CD4-positive, alpha-beta T cell treated with Interleukin-12 subunit alpha and Interleukin-12 subunit beta, for 1 hour (primary cell): ENCODE results near the gene GNG7.
"Not testable (repeated sequence)": the region's sequence is repeated elsewhere in the genome, so short reads cannot be mapped to it uniquely, and the experiment has no call there.

Source experiments
- DNase-seq: peaks from one replicate; pipeline ENCODE4 v3.0.0-alpha.2; 2020

GNG7 gene

DNA sequence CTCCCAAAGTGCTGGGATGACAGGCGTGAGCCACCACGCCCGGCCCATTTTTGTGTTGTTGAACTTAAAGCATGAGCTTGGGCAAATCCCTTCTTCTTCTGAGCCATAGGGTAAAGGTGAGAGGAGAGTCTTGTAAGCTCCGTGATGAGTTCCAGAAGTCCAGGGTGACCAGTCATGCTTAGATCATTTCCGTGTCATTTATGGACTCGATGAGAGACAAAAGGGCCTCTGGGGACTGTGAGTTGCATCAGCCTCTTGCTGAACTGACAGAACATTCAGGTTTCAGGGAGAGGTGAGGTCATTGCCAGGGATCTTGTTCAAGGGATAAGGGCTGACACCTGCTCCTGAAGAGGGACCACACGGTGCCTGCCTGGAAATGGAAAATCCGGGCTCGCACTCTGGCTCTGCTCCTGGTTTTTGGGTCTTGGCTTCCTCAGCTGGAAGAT is 173.0 kb downstream of the GNG7 start:
- no peak for DNase-seq

DNA sequence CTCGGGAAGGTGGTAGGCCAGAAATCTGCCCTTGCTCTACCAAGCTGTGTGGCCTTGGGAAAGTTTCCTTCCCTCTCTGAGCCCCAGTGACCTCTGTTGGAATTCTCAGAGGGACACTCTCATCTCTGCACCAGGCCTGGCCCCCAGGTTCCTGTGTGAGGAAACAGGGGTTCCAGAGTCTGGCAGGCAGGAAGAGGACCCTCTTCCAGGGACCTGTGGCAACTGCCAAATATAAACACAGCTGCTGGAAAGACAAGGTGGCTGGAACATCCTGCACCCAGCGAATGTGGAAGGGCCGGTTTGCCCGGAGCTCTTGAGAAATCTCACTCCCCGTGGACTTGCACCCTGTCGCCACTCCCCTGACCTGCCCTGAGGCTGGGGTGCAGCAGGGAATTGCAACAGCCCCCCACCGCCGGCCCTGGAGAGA is 173.8 kb downstream of the GNG7 start:
- DNase-seq: no peak

DNA sequence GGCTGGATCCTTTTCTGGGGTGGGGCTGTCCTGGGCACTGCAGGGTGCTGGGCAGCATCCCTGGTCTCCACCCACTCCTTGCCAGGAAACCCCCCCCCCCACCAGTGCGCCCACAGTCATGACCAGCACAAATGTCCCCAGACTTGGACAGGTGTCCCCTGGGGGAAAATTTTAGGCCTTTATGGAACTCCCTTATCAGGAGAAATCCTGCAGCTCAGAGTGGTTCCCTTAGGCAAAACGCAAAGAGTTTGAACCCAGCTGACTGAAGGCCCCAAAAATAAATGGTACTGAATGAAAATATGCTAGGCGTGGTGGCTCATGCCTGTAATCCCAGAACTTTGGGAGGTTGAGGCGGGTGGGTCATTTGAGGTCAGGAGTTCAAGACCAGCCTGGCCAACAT is 174.8 kb downstream of the GNG7 start:
- DNase-seq: no peak

DNA sequence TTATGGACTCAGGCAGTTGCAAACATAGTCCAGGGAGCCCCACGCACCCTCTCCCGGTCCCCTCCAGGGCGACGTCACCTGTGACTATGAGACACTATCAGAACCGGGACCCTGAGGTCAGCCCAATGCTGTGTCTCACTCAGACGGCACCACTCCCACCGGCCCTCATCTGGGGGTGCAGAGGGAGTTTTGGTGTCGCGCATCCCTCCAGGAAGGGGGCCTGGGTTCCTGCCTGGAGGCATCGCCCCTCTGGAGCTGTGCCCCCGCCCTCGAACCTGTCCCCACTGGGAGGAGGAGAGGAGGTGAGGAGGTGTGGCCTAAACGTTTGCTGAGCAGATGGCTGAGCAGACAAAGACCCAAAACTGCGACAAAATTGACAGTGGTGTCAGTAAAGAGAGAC is 175.3 kb downstream of the GNG7 start:
- DNase-seq: no peak

DNA sequence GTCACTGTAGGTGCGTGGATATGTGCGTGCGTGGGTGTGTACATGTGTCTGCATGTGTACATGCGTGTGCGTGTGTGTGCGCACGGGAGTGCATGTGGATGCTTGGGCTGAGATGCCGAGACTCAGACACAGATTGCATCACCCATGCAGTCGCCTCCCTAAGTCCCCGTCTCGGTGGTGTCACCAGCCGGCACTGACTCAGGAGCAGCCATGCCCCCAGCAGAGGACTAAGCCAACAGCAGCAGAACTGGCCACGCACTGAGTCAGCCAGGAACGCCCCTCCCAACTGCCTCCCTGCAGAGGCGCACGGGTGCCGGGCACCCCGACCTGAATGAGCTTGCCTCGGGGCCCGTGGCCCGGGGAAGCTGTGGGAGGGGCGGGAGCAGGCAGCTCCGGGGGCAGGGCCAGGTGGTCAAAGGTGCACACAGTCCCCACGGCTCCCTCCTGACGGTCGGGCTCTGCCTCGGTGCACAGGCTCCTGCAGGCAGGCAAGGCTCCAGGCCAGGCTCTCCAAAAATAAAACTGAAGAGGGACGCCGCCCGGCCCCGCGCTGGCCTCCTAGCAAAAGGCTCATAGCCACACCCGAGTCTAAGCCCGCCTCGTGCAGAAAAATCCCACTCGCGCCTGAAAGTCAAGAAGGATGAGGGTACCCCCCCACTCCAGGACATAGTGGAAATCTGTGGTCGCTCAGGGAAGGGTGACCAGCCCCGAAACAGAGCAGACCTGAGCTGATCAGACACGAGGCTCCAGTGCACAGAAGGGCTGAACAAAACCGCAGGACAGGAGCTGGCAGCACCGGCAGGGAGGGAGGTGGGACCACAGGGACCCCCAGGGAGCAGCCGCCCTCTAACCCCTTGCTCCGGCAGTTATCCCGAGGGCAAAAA is 177.4 kb downstream of the GNG7 start:
- DNase-seq: no peak

DNA sequence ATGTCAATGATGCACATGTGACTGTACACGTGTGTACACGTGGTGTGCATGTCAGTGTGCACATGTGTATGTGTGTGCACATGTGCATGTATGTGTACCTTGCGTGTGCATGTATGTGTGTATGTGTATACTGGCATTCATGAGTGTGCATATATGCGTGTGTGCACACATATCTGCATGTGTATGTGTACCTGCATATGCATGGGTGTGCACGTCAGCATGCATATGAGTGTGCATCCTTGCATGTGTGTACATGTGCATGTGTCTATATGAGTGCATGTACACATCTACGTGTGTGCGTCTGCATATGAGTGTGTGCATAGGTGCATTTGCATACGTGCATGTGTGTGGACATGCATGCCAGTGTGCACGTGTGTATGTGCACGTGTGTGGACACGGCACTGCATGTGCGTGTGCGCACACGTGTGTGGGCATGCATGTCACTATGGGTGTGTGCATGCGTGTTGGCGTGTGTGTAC is 178.1 kb downstream of the GNG7 start:
- DNase-seq: no peak

DNA sequence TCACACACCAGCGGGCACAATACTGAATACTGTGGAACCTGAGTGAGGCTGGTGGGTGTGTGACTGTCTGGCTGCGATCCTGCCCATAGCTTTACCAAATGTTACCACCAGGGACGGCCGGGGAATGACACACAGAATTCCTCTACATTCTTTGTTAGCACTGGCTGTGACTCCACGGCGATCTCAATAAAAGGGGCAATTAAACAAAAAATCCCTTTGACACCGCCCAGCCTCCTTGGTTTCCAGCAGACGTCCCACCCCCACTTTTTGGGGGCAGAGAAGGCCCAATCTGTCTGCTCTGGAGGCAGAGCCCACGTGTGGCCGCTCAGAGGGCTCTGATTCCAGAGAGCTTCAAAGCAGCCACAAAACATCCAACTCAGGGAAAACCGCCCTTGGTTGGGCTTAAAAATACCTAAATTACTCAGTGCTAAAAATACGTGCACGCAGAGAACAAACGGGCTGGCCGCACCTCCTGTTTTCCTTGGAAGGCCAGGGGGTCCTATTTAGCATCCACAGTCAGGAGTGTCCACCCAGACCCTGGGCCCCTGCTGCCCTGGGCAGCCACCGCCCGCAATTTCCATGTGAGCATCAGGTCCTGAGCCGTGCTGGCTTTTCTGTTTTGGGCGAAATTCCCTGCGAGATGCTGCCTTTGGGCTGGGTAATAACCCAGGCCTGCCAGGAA is 178.7 kb downstream of the GNG7 start:
- DNase-seq: no peak

DNA sequence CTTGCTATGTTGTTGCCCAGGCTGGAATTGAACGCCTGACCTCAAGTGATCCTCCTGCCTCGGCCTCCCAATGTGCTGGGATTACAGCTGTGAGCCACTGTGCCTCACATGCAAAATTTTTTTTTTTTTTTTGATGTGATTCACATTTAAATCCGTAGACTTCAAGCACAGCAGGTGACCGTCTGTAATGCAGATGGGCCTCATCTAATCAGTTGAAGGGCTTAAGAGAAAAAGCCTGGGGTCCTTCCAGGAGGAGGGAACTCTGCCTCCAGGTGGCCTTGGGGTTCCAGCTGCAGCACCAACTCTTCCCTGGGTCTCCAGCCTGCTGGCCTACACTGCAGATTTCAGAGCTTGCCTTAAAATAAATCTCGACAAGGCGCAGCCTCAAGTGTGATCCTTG is 183.0 kb downstream of the GNG7 start:
- no peak for DNase-seq

DNA sequence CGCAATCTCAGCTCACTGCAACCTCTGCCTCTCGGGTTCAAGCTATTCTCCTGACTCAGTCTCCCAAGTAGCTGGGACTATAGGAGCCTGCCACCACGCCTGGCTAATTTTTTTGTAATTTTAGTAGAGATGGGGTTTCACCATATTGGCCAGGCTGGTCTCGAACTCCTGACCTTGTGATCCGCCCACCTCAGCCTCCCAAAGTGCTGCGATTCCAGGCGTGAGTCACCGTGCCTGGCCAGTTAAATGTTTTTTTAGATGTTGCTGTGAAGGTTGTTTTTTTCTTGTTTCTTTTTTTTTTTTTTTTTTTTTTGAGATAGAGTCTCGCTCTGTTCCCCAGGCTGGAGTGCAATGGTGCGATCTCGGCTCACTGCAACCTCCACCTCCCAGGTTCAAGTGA is 183.6 kb downstream of the GNG7 start:
- DNase-seq: not testable (repeated sequence)

DNA sequence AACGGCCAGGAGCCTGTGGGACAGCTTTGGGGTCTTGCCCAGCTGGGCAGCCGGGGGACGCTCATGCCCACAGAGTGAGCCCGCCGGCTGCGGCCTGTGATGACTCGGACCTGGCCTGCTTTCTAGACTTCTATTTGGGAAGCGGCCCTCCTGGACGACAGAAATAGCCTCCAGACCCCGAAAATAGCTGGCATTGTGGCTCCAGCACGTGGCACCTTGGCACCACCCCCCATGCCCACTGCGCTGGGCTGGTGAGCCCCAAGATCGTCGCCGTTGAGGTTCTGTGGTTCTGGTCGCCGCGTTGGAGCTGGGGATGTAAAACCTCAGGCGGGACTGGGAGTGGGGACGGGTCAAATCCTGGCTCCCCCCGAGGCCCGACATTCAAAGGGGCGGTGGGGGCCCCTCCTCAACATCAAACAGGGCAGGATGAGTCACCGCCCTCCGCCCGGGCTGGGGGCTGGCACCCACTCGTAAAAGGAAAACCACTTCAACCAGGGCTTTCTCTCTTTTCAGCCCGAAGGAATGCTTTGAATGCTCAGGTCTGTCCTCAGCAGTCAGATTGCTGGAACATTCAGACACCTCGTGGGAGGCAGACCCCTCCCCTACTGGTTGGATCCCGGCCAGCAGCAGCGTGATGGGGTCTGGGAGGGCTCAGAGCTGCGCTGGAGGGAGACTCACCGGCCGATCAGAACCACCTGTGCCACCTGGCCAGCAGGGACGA is 184.5 kb downstream of the GNG7 start:
- DNase-seq: no peak

DNA sequence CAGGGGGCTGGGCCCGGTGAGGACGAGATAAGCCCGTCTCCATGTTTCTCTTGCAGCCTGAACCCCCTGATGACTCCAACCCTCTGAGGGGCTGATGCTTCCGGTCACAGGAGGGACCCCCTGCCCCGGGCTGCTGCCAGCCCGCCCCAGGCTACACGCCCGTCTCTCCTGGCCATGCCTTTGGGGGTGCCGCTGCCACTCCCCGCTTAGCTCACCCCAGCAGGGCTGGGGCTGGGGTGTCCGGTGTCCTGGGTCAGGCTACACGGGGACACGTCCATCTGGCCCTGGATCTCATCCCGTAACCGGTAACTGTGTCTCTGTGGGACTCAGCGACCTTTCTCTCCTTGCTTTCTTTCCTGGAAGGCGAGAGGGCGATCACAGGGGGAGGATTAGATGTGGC is 185.8 kb downstream of the GNG7 start:
- no peak for DNase-seq

DNA sequence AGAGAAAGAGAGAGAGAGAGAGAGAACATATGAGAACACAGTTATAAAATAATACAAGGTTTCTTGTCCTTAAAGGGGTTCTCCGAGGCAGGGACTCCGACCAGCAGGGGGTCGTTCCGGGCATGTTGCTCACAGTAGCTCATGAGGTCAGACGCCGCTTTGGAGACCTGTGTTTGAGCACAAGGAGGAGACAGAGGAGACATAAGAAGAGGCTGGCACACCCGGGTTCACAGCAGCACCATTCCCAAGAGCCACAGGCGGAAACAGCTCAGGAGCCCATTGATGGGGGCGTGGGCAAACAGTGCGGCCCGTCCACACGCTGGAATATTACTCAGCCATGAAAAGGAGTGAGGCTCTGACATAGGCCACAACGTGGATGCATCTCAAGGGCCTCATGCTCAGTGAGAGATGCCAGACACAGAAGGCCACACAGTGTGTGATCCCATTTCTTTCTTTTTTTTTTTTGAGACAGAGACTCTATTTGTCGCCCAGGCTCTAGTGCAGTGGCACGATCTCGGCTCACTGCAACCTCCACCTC is 187.4 kb downstream of the GNG7 start:
- no peak for DNase-seq

DNA sequence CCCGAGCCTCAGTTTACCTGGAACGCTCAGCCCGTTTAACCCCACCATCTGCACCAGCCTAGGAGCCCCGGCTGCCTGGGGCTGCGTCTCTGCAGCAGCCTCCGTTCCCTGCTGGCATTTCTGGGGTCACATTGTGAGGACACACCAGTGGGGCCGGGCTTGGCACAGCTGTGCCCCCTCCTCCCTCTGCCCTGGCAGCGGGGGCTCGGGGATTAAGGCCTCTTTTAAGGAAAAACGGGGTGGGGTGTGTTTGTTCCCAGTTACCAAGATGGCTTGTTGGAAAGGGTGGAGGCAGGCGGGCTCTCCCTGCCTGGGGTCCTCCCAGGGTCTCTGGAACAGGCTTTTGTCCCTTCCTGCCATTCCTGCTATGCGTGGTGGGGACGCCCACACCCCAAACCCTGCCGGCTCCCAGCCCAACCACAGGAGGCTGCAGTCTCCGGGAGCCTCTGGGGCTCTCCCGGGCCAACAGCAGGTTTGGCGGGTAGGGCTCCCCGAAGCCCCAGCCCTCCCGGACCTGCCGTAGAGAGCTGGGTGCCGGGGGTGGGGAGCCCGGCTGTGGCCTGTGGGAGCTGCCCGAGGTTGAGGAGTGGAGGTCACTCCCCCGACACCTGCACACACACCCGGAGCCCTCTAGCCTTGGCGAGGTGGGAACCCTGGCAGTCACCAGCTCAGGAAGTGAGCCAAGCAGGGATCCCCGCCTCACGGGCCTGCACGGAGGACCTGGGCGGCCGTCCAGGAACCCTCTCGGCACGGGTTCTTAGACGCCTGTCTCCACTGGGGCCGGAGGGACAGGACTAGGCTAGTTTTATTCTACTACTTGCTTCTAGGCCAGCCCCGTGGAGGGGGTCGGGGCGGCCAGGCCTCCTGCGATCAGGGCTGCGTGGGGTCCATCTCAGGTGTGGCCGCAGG is 189.7 kb downstream of the GNG7 start:
- DNase-seq: no peak

DNA sequence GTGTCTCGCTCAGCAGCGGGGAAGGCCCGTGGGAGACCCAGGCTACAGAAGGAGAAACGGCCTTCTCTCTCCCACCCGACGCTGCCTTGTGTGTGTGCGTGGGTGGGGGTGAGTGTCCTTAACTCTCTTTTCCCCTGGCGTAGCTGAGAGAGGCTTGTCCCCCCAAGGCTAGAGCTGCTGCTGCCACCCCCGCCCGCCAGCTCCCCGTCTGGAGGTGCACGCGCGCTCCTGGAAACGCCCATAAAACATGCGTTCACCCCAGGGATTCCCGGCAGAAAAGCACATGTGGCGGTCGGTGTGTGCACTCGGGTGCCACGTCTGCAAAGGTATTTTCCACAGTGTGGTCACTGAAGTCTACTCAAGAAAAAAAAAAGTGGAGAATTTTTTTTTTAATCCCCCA is 190.5 kb downstream of the GNG7 start:
- no peak for DNase-seq

DNA sequence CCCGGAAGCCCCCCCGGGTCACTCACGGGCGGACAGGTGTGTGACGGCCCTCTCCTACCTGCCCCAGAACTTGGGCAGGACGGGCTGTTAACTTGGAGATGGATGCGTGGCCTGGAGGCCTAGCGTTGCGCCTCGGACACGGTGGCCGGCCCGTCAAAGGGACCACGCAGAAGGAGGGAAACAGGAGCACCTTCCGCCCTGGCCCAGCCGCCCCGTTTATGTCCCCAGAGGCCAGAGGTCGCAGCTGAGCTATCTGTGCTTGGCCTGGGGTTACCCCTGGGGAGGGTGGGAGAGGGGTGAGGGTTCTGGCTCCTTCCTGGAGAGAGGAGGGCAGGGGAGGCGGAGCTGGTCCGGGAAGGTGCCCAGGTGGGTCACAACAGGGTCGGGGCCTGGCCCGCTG is 190.9 kb downstream of the GNG7 start:
- DNase-seq: no peak

DNA sequence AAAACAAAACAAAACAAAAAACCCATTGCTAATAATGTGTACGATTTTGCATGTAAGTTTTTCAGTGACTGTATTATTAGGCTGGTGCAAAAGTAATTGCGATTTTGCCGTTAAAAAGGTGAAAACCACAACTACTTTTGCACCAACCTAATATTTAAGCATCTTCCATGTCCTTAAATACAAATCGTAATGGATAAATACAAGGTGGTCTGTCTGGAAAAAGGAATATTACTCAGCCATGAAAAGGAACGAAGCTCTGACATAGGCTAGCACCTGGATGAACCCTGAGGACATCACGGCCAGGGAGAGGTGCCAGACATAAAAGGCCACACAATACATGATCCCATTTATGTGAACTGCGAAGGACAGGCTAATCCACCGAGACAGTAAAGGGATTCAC is 193.4 kb downstream of the GNG7 start:
- DNase-seq: no peak

DNA sequence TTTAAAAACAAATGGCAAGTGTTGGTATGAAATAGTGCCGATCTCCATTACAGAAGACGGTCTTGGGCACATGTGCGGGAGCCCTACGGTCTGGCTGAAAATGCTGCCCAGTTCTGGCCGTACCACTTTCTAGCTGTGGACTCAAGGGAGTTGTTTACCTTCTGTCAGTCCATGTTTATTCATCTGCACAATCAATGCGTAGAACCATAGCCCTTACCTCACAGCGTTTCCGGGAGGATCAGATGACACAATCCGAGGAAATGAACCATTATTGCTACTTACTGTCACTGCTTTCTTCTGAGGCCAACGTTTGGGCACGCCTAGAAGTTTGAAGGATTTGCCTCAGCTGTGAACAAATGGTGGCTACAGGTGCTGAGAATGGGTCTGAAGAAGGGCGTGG is 195.4 kb downstream of the GNG7 start:
- DNase-seq: peak; percentile 53

DNA sequence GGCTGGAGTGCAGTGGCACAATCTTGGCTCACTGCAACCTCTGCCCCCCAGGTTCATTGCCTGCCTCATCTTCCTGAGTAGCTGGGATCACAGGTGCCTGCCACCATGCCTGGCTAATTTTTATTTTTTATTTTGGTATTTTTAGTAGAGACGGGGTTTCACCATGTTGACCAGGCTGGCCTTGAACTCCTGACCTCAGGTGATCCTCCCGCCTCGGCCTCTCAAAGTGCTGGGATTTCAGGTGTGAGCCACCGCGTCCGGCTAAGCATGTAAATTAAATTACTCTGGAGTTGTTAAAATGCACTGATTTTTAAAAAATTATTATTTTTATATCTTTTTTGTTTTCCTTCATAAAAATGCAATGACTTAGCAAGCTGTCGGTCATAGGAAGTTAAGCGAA is 195.8 kb downstream of the GNG7 start:
- not testable (repeated sequence) for DNase-seq

DNA sequence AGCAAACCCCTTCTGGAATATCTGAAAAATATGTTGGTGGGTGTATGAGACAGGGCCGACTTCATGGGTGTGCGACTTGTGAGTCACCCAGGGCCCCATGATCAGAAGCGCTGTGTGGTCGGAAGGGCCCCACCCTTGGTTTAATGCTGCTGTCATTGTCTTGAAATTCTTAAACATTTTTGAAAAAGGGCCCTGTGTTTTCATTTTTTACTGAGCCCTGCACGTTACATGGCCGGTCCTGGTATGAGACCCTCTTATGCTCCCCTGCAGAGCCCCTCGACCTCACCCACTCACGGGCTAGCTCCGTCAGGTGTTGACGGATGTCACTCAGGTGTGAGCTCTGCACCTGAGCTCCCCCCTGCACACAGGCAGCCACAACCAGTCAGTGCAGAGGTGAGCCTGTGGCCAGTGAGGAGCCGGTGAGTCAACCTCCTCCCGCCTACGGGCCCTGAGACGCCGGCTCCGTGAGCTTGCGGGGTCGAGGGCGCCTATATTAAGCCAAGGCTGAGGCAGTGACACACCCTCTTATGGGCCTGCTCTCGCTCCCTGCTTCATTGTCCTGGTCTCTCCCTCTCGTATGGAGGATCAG is 198.9 kb downstream of the GNG7 start:
- DNase-seq: peak; percentile 78

DNA sequence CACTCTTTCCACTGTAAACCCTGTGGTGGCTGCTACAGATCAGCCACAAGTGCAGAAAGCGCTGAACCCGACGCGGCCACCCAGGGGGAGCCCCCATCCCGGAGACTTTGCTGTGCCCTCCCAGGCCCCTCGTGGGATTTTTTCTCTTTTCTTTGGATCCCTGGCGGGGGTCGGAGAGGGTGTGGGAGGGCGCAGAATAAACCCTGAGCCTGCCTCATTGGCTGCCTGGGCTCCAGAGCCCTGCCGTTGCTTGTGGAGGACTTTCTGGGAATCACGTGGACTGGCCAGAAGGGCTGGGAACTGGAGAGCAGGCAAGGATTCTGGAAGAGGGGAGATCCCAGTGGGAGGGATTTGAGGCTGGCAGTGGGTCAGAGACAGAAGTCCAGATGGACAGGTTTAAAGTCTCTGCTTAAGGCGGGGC is 201.6 kb downstream of the GNG7 start:
- no peak for DNase-seq

DNA sequence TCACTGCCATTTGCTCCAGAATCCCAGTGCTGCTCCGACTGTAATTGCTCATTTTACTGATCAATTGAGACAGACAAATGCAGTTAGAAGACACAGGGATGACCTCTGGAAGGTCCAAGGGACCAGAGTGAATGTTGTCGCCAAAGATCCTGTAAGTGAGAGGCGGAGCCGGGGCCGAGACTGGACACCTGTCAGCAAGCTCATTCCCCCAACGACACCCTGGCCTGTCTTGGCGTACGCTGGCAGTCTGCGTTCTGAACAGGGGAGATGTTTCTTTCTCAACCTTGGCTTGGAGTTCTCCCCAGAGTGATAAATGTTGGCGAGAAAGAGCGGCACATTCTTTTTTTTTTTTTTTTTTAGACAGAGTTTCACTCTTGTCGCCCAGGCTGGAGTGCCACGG is 202.3 kb downstream of the GNG7 start:
- DNase-seq: no peak

DNA sequence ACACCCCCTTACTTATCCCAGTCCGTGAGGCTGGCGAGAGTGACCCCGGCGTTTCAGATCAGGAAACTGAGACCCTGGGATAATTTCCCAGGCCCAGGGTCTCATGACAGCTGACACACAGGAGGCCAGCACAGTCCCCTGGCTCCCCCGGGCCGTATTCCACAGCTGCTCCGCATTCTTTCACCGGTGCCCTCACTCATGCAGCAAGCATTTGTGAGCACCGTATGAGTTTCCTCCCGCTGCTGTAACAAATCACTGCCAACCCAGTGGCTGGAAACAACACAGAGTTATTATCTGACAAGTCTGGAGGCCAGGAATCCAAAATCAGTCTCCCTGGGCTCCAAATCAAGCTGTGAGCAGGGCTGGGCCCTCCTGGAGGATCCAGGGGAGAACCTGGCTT is 205.3 kb downstream of the GNG7 start:
- DNase-seq: no peak
